GM12878 (cell line): Measurements from ENCODE around the gene CKS1B. TPM values are rescaled to one million over a fixed set of nuclear protein-coding genes. Genes with fewer than 3 reads are reported as not detected.
A peak's percentile ranks its signal among the peaks of the same experiment; 100 is the strongest.

ENCODE experiments used
- BCLAF1 ChIP-seq: fragments of 450-650 bp; IDR thresholded peaks from 2 replicates; pipeline ENCODE4 v1.6.1; 2017; ENCODE audit warnings: antibody characterized with exemption, mild to moderate bottlenecking, moderate library complexity
- BMI1 ChIP-seq: fragments of 450-650 bp; IDR thresholded peaks from 2 replicates; pipeline ENCODE4 v1.6.1; 2016; ENCODE audit warnings: mild to moderate bottlenecking, moderate library complexity, borderline replicate concordance
- CTCF ChIP-seq, 3 experiments: IDR thresholded peaks in 2 of 3; conservative IDR thresholded peaks in 1 of 3; 2 replicates each; pipeline ENCODE4 v1.5.1; 2011; ENCODE audit warnings: low read depth in 3 of 3, low read length in 3 of 3, mild to moderate bottlenecking in 3 of 3, control low read depth in 2 of 3, moderate library complexity in 2 of 3, inconsistent platforms in 1 of 3, mixed read lengths in 1 of 3; ENCODE audit not compliant: control insufficient read depth in 2 of 3, insufficient read depth in 1 of 3; ENCODE audit errors: extremely low read depth in 1 of 3
- ELK1 ChIP-seq: IDR thresholded peaks from 2 replicates; pipeline ENCODE4 v1.6.1; 2012; ENCODE audit warnings: low read depth, low read length, improper control_type of control experiment
- FOS ChIP-seq: IDR thresholded peaks from 3 replicates; pipeline ENCODE4 v1.6.1; 2011; ENCODE audit warnings: borderline replicate concordance; ENCODE audit not compliant: insufficient read length; ENCODE audit errors: extremely low read depth
- JUNB ChIP-seq: IDR thresholded peaks from 2 replicates; pipeline ENCODE4 v1.6.1; 2016; ENCODE audit warnings: antibody characterized with exemption, mild to moderate bottlenecking
- KDM1A ChIP-seq: fragments of 200-600 bp; sonication (generic); IDR thresholded peaks from 2 replicates; pipeline ENCODE4 v1.6.1; 2016; ENCODE audit warnings: borderline replicate concordance
- MTA2 ChIP-seq: fragments of 450-650 bp; IDR thresholded peaks from 2 replicates; pipeline ENCODE4 v1.6.1; 2016; ENCODE audit warnings: low read depth, mild to moderate bottlenecking, moderate library complexity
- MYB ChIP-seq: fragments of 150-350 bp; IDR thresholded peaks from 2 replicates; pipeline ENCODE4 v1.6.1; 2014; ENCODE audit warnings: mild to moderate bottlenecking, low read depth, low read length, borderline replicate concordance
- NFYA ChIP-seq: IDR thresholded peaks from 2 replicates; pipeline ENCODE4 v1.6.1; 2011; ENCODE audit warnings: low read depth, mild to moderate bottlenecking, low read length, improper control_type of control experiment, borderline replicate concordance
- POLR2A ChIP-seq: IDR thresholded peaks from 2 replicates; pipeline ENCODE4 v1.6.1; 2011; ENCODE audit warnings: low read depth, mild to moderate bottlenecking, low read length
- POLR2AphosphoS2 ChIP-seq: IDR thresholded peaks from 2 replicates; pipeline ENCODE4 v1.6.1; 2011; ENCODE audit warnings: low read depth, mild to moderate bottlenecking, low read length, improper control_type of control experiment, moderate library complexity
- RAD51 ChIP-seq: fragments of 450-650 bp; IDR thresholded peaks from 2 replicates; pipeline ENCODE4 v1.6.1; 2016; ENCODE audit warnings: moderate library complexity, mild to moderate bottlenecking, inconsistent platforms
- RFX5 ChIP-seq: IDR thresholded peaks from 2 replicates; pipeline ENCODE4 v1.6.1; 2011; ENCODE audit warnings: low read depth, low read length, improper control_type of control experiment
- SPI1 ChIP-seq: IDR thresholded peaks from 2 replicates; pipeline ENCODE4 v1.6.1; 2011; ENCODE audit warnings: low read depth, mild to moderate bottlenecking, low read length, moderate library complexity, borderline replicate concordance; ENCODE audit not compliant: insufficient read depth
- TARDBP ChIP-seq: IDR thresholded peaks from 2 replicates; pipeline ENCODE4 v1.6.1; 2016; ENCODE audit warnings: borderline replicate concordance
- USF1 ChIP-seq: IDR thresholded peaks from 2 replicates; pipeline ENCODE4 v1.6.1; 2011; ENCODE audit warnings: borderline replicate concordance, low read depth, mild to moderate bottlenecking, moderate library complexity, mixed read lengths, low read length; ENCODE audit not compliant: insufficient read depth; ENCODE audit errors: extremely low read length
- USF2 ChIP-seq: IDR thresholded peaks from 2 replicates; pipeline ENCODE4 v1.6.1; 2011; ENCODE audit warnings: low read depth, low read length, improper control_type of control experiment, borderline replicate concordance
- YY1 ChIP-seq: IDR thresholded peaks from 2 replicates; pipeline ENCODE4 v1.6.1; 2011; ENCODE audit warnings: low read depth, mild to moderate bottlenecking, low read length
- ZNF622 ChIP-seq: fragments of 450-650 bp; IDR thresholded peaks from 2 replicates; pipeline ENCODE4 v1.6.1; 2017; ENCODE audit warnings: mild to moderate bottlenecking, inconsistent platforms
- polyA plus RNA-seq, 11 experiments: library from polyadenylated mRNA; depleted of rRNA in 4 of 11; unstranded in 6 of 11; stranded (reverse) in 5 of 11; fragments of >200 nt; fragmentation: Nextera tagmentation in 4 of 11; fragmentation: Illumina TruSeq in 1 of 11; extraction: Ambion mirVana in 4 of 11; extraction: Trizol in 1 of 11; gene quantifications; 1 replicate in 1 of 11; 2 replicates in 10 of 11; pipeline versions ENCODE4 v1.2.1 to v1.2.3, GENCODE V29; 2011 to 2016; ENCODE audit warnings: inconsistent platforms in 2 of 11, missing spikeins in 2 of 11, low read depth in 1 of 11
- total RNA-seq, 4 experiments: library from RNA; depleted of rRNA in 3 of 4; stranded (reverse); fragments of >200 nt in 3 of 4; fragmentation: Illumina TruSeq in 1 of 4; extraction: Trizol in 1 of 4; gene quantifications; 2 replicates each; pipeline versions ENCODE4 v1.2.1 to v1.2.3, GENCODE V29; 2013 to 2021

CKS1B gene
- total and polyA plus RNA-seq, 10 of the 15 experiments (the other 5 are each of a cell fraction or from before 2014, with no cell fraction given): 125 to 608 (median 364) TPM

- TF ChIP-seq NFYA (peak; percentile 8; the same call in 1 of the 2 replicates), USF1 (peak; percentile 39), FOS (peak; percentile 35), POLR2AphosphoS2 (peak; percentile 56; the same call in 1 of the 2 replicates), KDM1A (no peak), JUNB (no peak), USF2 (peak; percentile 55), SPI1 (0 out of 2 replicates have a peak, but pooled peaks have one; percentile 19), POLR2A (peak; percentile 68), MTA2 (no peak), ZNF622 (no peak), RAD51 (peak; percentile 93), BCLAF1 (no peak), ELK1 (0 out of 2 replicates have a peak, but pooled peaks have one; percentile 2), TARDBP (no peak), YY1 (no peak), CTCF (IDR thresholded peaks at IDR 0.05 in 2 of 3, conservative IDR thresholded peaks at IDR 0.05 in 1 of 3; ENCODE audit: control insufficient read depth in 2 of 3, extremely low read depth in 1 of 3, insufficient read depth in 1 of 3, low read depth in 3 of 3, low read length in 3 of 3) (peak; percentile 9 to 40 (median 22); a peak in 4 of 6 replicates), BMI1 (no peak), RFX5 (no peak), MYB (no peak)
These were observed 18.6 kb upstream of the CKS1B start, which contains the start of gene PBXIP1 (continued) for GRCh38 chr1:154955718-154956543.
